Raji (cell line): Measurements from ENCODE around the gene SLC29A3.

ENCODE experiments used
- POLR2A ChIP-seq: IDR thresholded peaks from 2 replicates; pipeline ENCODE4 v1.6.1; 2011; ENCODE audit warnings: low read depth, low read length, control low read depth; ENCODE audit not compliant: insufficient read depth

The SLC29A3 gene

DNA sequence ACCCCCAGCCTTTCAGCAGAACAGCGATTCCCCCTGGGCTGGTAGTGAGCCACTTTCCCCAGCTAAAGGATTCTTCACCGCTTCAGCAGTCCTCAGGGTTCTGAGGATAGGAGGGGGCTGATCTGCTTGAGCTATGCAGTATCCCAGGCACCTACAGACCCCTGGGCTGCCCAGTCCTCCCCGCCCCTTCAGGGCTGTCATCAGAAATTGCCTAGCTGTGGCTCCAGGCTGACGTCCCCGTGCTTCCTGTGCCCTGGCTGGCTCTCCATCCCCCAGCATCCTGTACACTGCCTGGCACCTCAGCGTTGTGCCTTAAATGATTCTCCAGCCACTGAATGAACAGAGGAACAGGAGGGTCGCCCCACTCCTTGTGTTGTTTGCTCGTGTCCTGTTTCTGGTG lies 39.2 kb downstream of the SLC29A3 start:
- no peak for TF ChIP-seq POLR2A

DNA sequence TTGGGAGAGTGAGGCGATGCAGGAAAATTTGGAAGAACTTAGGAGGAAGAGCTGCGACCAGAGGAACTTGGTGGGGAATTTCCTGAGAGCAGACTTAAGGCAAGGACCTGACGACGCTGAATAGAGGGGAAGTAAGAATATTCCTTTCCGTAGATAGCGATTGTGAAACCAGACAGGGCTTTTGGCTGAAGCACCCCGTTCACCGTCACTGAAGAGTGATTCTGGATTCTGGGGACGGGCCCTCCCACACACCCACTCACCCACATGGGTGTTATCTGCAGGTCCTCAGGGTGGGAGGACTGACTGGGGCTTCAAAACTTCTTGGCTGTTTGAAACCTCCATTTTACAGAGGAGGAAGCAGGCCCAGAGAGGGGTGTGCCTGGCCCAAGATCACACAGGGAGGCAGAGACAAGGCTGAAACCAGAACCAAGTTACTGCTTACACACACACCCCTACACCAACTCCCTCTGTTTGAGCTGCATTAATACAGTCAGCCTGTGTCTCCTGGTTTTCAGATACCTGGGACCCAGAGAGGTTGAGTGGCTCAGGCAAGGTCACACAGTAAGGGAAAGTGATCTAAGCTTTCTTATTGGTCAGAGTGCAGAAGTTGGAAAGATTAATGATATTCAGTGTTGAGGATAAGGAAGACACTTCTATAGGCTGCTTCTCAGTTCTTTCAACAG lies 40.4 kb downstream of the SLC29A3 start:
- no peak for TF ChIP-seq POLR2A

DNA sequence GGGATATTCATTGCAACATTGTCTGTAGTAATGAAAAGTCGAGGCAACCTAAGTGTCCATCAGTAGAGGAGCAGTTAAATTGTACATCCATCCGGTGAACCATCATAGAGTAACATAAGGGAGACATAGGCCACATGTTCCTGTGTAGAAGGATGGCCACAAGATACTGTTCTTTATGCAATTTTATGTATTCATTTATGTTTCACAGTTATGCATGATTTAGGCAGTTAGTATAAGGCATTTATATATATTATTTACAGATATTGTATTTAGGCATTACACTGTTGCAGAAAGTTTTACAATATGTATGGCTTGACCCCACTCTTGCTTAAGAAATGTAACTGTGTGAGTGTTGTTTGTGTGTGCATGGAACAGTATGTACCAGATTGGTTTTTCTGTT lies 41.7 kb downstream of the SLC29A3 start:
- no peak for TF ChIP-seq POLR2A

GRCh38 chr10:71361581-71361980 lies 42.5 kb downstream of the SLC29A3 start:
- no peak for TF ChIP-seq POLR2A

DNA sequence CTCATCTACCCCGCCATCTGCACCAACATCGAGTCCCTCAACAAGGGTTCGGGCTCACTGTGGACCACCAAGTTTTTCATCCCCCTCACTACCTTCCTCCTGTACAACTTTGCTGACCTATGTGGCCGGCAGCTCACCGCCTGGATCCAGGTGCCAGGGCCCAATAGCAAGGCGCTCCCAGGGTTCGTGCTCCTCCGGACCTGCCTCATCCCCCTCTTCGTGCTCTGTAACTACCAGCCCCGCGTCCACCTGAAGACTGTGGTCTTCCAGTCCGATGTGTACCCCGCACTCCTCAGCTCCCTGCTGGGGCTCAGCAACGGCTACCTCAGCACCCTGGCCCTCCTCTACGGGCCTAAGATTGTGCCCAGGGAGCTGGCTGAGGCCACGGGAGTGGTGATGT lies 43.1 kb downstream of the SLC29A3 start:
- no peak for TF ChIP-seq POLR2A

DNA sequence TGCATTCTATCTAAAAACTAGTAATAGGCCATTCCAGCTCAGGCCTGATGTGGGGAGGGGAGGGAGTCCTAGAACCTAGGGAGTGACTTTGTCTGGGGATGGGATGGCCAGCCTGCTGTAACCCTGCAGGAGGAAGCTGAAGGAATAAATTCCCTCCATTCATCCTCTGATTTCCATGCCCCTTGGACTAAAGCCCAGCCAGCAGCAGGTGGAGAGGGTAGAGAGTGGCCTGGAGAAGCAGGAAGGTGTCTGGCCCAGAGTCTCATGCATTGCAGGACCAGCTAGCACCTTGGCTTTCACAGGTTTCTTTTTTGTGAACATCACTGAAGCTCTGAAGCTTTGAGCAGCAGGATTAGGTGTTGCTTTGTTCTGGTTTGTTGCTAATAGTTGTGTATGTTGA lies 44.9 kb downstream of the SLC29A3 start:
- no peak for TF ChIP-seq POLR2A

DNA sequence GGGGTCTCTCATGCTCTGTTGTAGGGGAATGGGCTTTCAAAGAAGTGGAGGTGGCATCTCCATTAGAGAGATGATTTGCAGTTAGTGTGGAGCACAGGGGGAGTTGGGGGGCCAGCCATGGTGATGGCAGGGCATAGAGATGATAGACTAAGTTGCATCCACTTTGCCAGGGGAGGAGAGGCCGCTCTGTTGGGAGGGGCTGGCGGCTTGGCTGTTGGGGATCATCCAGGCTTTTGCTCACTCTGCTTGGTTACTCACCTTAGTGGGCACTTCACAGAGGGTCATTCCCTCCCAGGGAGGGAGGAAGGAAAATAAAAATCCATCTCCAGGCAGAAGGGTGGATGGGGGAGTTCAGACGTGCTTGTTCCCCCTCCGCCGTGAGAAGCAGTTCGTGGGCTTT lies 46.3 kb downstream of the SLC29A3 start:
- no peak for TF ChIP-seq POLR2A

- TF ChIP-seq POLR2A, result no peak
These were observed 47.6 kb downstream of the SLC29A3 start for GRCh38 chr10:71366690-71367089.

DNA sequence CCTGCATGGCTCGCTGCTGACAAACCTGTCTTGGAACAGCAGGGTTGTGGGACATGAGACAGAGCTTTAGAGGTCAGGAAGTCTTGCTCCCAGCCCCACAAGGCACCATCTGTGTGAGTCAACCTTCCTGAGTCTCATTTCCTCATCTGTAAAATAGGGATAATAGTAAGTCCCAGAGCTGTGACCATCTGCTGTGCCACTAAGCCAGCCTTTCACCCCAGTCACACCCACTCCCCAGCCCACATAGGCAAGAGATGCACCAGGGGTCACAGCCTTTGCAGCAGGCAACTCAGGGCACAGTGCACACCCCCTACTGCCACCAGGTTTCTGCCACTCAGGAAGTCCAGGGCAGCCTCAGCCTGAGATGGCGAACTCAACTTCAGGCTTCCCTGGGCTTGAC lies 48.2 kb downstream of the SLC29A3 start:
- TF ChIP-seq POLR2A, result no peak

DNA sequence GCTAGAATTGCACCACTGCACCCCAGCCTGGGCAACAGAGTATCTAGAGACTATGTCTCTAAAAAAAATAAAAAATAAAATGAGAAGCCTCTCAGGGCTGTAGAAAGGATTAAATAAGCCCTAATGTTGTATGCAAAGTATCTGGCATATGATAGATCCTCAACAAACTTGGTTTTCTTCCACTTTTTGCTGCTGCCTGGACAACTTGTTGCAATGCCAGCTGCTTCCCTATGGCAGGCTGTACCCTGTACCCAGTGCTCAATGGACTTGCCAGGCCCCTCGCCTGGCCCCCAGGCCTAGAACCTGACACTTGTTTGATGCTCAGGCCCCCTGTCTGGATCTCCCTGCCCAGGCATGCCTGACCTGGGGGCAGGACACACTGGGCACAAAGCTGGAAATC lies 49.1 kb downstream of the SLC29A3 start:
- no peak for TF ChIP-seq POLR2A

GRCh38 chr10:71368643-71369042 lies 49.6 kb downstream of the SLC29A3 start:
- no peak for TF ChIP-seq POLR2A

GRCh38 chr10:71369602-71370001 lies 50.5 kb downstream of the SLC29A3 start:
- TF ChIP-seq POLR2A, result no peak

DNA sequence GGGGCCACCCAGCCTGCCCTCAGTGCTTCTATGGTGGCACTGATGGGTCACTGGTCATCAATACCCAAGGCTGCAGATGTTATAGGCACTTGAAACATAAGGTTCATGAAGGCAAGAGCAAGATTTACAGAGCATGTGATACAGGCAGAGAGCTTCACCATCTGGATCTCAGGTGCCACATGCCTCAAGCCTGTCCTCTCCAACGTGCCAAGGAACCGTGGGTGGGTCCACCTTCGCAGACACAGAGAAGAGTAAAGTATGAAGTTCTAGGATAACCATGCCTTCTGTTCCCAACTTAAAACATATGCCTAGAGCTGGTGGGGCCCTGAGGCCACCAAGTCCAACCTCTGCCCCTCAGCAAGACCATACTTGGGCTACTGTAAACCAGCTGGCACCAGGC lies 51.0 kb downstream of the SLC29A3 start:
- no peak for TF ChIP-seq POLR2A

- TF ChIP-seq POLR2A, result no peak
These were observed 52.7 kb downstream of the SLC29A3 start for GRCh38 chr10:71371750-71372166.

DNA sequence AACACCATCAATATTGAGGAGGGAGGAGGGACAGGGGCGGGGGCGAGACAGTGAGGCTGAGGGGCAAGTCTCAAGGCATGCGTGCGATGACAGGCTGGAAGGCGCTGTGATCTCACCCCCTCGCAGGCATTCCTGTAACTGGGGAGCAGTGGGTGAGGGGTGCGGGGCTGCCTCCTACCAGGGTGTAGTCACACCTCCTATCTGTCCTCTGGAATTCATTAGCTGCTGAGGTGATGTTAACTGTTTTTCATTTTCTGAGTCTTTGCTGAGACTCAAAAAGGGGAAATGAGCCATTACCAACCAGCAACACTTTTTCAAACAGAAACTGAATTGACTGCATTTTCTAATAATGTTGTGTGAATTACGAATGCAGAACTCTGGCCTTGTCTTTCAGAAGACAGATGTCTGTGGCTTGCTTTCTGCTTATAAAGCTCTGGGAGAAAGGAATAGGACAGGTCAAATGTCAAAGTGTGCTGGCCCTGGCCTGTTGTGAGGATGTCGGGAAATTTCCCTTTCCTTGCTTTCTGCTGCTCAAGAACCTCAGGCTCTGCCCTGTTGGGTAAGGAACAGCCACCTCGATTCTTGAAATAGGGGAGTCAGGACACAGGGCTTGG lies 53.9 kb downstream of the SLC29A3 start:
- no peak for TF ChIP-seq POLR2A

- TF ChIP-seq POLR2A, result no peak
These were observed 55.6 kb downstream of the SLC29A3 start for GRCh38 chr10:71374481-71375233.

DNA sequence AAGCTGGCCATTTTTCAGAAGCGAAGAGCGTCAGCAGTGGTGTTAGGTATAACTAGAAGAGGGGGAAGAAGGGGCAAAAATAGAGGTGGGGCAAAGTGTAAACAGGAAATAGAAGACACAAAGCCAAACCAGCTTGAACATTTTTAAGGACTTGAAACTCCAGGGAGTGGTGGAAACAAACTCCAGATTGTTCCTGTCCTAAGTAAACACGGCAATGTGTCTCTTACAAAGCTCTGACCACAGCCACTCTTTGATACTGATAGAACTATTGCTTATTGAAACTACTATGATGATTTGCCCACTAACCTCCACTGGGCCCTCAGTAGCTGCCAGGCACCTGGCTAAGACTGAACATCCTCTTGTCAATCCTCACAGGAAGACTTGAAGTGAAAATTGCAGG lies 56.9 kb downstream of the SLC29A3 start:
- no peak for TF ChIP-seq POLR2A
